ENCODE measurements around the gene ZNF296.

The ZNF296 gene

GRCh38 chr19:45103508-45104319, 27.4 kb upstream of the ZNF296 start:
- no peak overlapping the region for H3K9ac ChIP-seq (ENCODE audit: low read length)
- H3K4me2 ChIP-seq (ENCODE audit: low read depth, low read length, poor library complexity, severe bottlenecking), result no peak overlapping the region
- H3K4me3 ChIP-seq (ENCODE audit: insufficient read depth, low read length, poor library complexity, severe bottlenecking), result no peak overlapping the region

GRCh38 chr19:45103156-45103507, 26.9 kb upstream of the ZNF296 start:
- Histone ChIP-seq H3F3A (ENCODE audit: insufficient read depth) (no peaks in the 10 kb centered on the region), H3K27me3 (ENCODE audit: low read length) (no peaks in the 10 kb centered on the region), H3K9me3 (ENCODE audit: insufficient read depth, low read length) (no peaks in the 10 kb centered on the region), H3K36me3 (ENCODE audit: low read length) (no peaks in the 10 kb centered on the region), H3K9me2 (replicated peaks; ENCODE audit: insufficient read depth, low read length) (no peaks in the 10 kb centered on the region), H3K4me2 (ENCODE audit: low read depth, low read length, poor library complexity, severe bottlenecking) (no peak overlapping the region), H3K27ac (ENCODE audit: low read depth, low read length) (no peak overlapping the region), H2AFZ (ENCODE audit: low read depth, low read length, severe bottlenecking) (no peak overlapping the region), H3K79me2 (ENCODE audit: insufficient read depth, low read length) (peaks cover 88% of the 10 kb centered on the region), H3K4me3 (ENCODE audit: insufficient read depth, low read length, poor library complexity, severe bottlenecking) (no peak overlapping the region), H3K9ac (ENCODE audit: low read length) (no peak overlapping the region), H4K20me1 (ENCODE audit: low read depth, low read length) (no peaks in the 10 kb centered on the region; the same call in 1 of the 2 replicates)
- no peak for TF ChIP-seq EZH2phosphoT487 (conservative IDR thresholded peaks at IDR 0.05; ENCODE audit: low read length)
- TF ChIP-seq CTCF (IDR thresholded peaks at IDR 0.05; ENCODE audit: insufficient read depth, low read length, poor library complexity, severe bottlenecking), result no peak

More at GRCh38 chr19:45103508-45104319, 27.4 kb upstream of the ZNF296 start:
- no peaks in the 10 kb centered on the region; the same call in 1 of the 2 replicates for H4K20me1 ChIP-seq (ENCODE audit: low read depth, low read length)
- H3K27ac ChIP-seq (ENCODE audit: low read depth, low read length), result no peak overlapping the region
- no peak for TF ChIP-seq EZH2phosphoT487 (conservative IDR thresholded peaks at IDR 0.05; ENCODE audit: low read length)
- no peak for TF ChIP-seq CTCF (IDR thresholded peaks at IDR 0.05; ENCODE audit: insufficient read depth, low read length, poor library complexity, severe bottlenecking)
- no peaks in the 10 kb centered on the region for H3K27me3 ChIP-seq (ENCODE audit: low read length)
- H3F3A ChIP-seq (ENCODE audit: insufficient read depth), result no peaks in the 10 kb centered on the region
- no peaks in the 10 kb centered on the region for H3K36me3 ChIP-seq (ENCODE audit: low read length)
- H3K9me2 ChIP-seq (replicated peaks; ENCODE audit: insufficient read depth, low read length), result no peaks in the 10 kb centered on the region
- no peaks in the 10 kb centered on the region for H3K9me3 ChIP-seq (ENCODE audit: insufficient read depth, low read length)
- H2AFZ ChIP-seq (ENCODE audit: low read depth, low read length, severe bottlenecking), result no peak overlapping the region
- peaks cover 87% of the 10 kb centered on the region for H3K79me2 ChIP-seq (ENCODE audit: insufficient read depth, low read length)

- H4K20me1 ChIP-seq (ENCODE audit: low read depth, low read length), result no peaks in the 10 kb centered on the region; the same call in 1 of the 2 replicates
- no peak overlapping the region for H3K9ac ChIP-seq (ENCODE audit: low read length)
- no peaks in the 10 kb centered on the region for H3K9me2 ChIP-seq (replicated peaks; ENCODE audit: insufficient read depth, low read length)
- H3F3A ChIP-seq (ENCODE audit: insufficient read depth), result no peaks in the 10 kb centered on the region
- no peaks in the 10 kb centered on the region for H3K36me3 ChIP-seq (ENCODE audit: low read length)
- H3K9me3 ChIP-seq (ENCODE audit: insufficient read depth, low read length), result no peaks in the 10 kb centered on the region
- H3K4me3 ChIP-seq (ENCODE audit: insufficient read depth, low read length, poor library complexity, severe bottlenecking), result no peak overlapping the region
- no peak overlapping the region for H3K4me2 ChIP-seq (ENCODE audit: low read depth, low read length, poor library complexity, severe bottlenecking)
- no peaks in the 10 kb centered on the region for H3K27me3 ChIP-seq (ENCODE audit: low read length)
- no peak overlapping the region for H3K27ac ChIP-seq (ENCODE audit: low read depth, low read length)
- H2AFZ ChIP-seq (ENCODE audit: low read depth, low read length, severe bottlenecking), result no peak overlapping the region
- TF ChIP-seq EZH2phosphoT487 (conservative IDR thresholded peaks at IDR 0.05; ENCODE audit: low read length) (no peak), CTCF (IDR thresholded peaks at IDR 0.05; ENCODE audit: insufficient read depth, low read length, poor library complexity, severe bottlenecking) (no peak)
- peaks cover 88% of the 10 kb centered on the region for H3K79me2 ChIP-seq (ENCODE audit: insufficient read depth, low read length)
Observed at GRCh38 chr19:45102481-45102880, 26.2 kb upstream of the ZNF296 start.
